Parathyroid adenoma (tissue), 2 donors: ENCODE measurements around the gene ARHGEF1.

Source experiments
- H2AFZ ChIP-seq: fragments of 300-600 bp; sonication (generic); one replicate; pipeline ENCODE4 v1.7.0; 2017; ENCODE audit warnings: antibody characterized with exemption, mild to moderate bottlenecking
- H3K27ac ChIP-seq: fragments of 300-600 bp; sonication (generic); one replicate; pipeline ENCODE4 v1.7.0; 2017
- H3K27me3 ChIP-seq: fragments of 300-600 bp; sonication (generic); one replicate; pipeline ENCODE4 v1.7.0; 2017; ENCODE audit warnings: low read length; ENCODE audit not compliant: control insufficient read depth, insufficient read depth
- H3K36me3 ChIP-seq: fragments of 300-600 bp; sonication (generic); one replicate; pipeline ENCODE4 v1.7.0; 2017; ENCODE audit warnings: low read length; ENCODE audit not compliant: control insufficient read depth, insufficient read depth
- H3K4me1 ChIP-seq: fragments of 300-600 bp; sonication (generic); one replicate; pipeline ENCODE4 v1.7.0; 2017; ENCODE audit warnings: control low read depth
- H3K4me2 ChIP-seq: fragments of 300-600 bp; sonication (generic); one replicate; pipeline ENCODE4 v1.7.0; 2017; ENCODE audit warnings: low read length
- H3K4me3 ChIP-seq: fragments of 300-600 bp; sonication (generic); one replicate; pipeline ENCODE4 v1.7.0; 2017; ENCODE audit warnings: low read depth, low read length
- H3K79me2 ChIP-seq: fragments of 300-600 bp; sonication (generic); one replicate; pipeline ENCODE4 v1.7.0; 2017; ENCODE audit warnings: control low read depth
- H3K9ac ChIP-seq: fragments of 300-600 bp; sonication (generic); one replicate; pipeline ENCODE4 v1.7.0; 2017; ENCODE audit warnings: mild to moderate bottlenecking
- H3K9me3 ChIP-seq: fragments of 300-600 bp; sonication (generic); one replicate; pipeline ENCODE4 v1.7.0; 2017; ENCODE audit warnings: low read length; ENCODE audit not compliant: control insufficient read depth
- CTCF ChIP-seq: fragments of 300-600 bp; sonication (generic); IDR thresholded peaks from one replicate; pipeline ENCODE4 v1.7.0; 2017; ENCODE audit warnings: antibody characterized with exemption, mild to moderate bottlenecking
- donor health status: primary hyperparathyroidism.

Gene ARHGEF1

GRCh38 chr19:41917676-41918075 is 34.7 kb downstream of the ARHGEF1 start:
- H3K4me3 ChIP-seq, result no peak overlapping the region
- no peak for TF ChIP-seq CTCF
- H2AFZ ChIP-seq, result no peak overlapping the region
- H3K9ac ChIP-seq, result no peak overlapping the region
- H3K4me1 ChIP-seq, result peaks cover 6% of the 10 kb centered on the region
- no peak overlapping the region for H3K4me2 ChIP-seq
- H3K27ac ChIP-seq, result no peak overlapping the region
- H3K36me3 ChIP-seq, result no peaks in the 10 kb centered on the region
- H3K79me2 ChIP-seq, result peaks cover 4% of the 10 kb centered on the region
- no peaks in the 10 kb centered on the region for H3K9me3 ChIP-seq
- peaks cover 5% of the 10 kb centered on the region for H3K27me3 ChIP-seq

GRCh38 chr19:41918095-41918494 is 35.1 kb downstream of the ARHGEF1 start:
- Histone ChIP-seq H3K4me3 (no peak overlapping the region), H3K27ac (no peak overlapping the region), H2AFZ (no peak overlapping the region), H3K36me3 (no peaks in the 10 kb centered on the region), H3K27me3 (peaks cover 5% of the 10 kb centered on the region), H3K79me2 (peaks cover 4% of the 10 kb centered on the region), H3K9me3 (no peaks in the 10 kb centered on the region), H3K4me1 (peaks cover 6% of the 10 kb centered on the region), H3K4me2 (no peak overlapping the region), H3K9ac (no peak overlapping the region)
- no peak for TF ChIP-seq CTCF

- no peak overlapping the region for H3K27ac ChIP-seq
- H2AFZ ChIP-seq, result no peak overlapping the region
- H3K9me3 ChIP-seq, result no peaks in the 10 kb centered on the region
- H3K79me2 ChIP-seq, result peaks cover 4% of the 10 kb centered on the region
- no peak for TF ChIP-seq CTCF
- H3K27me3 ChIP-seq, result peaks cover 5% of the 10 kb centered on the region
- no peak overlapping the region for H3K9ac ChIP-seq
- no peaks in the 10 kb centered on the region for H3K36me3 ChIP-seq
- no peak overlapping the region for H3K4me3 ChIP-seq
- peaks cover 6% of the 10 kb centered on the region for H3K4me1 ChIP-seq
- no peak overlapping the region for H3K4me2 ChIP-seq
These were observed 35.8 kb downstream of the ARHGEF1 start for GRCh38 chr19:41918653-41919244.

- TF ChIP-seq CTCF, result no peak
- Histone ChIP-seq H3K9me3 (no peaks in the 10 kb centered on the region), H3K9ac (no peak overlapping the region), H2AFZ (no peak overlapping the region), H3K27ac (no peak overlapping the region), H3K4me2 (no peak overlapping the region), H3K4me3 (no peak overlapping the region), H3K36me3 (no peaks in the 10 kb centered on the region), H3K4me1 (peaks cover 5% of the 10 kb centered on the region), H3K79me2 (peaks cover 4% of the 10 kb centered on the region), H3K27me3 (no peaks in the 10 kb centered on the region)
These were observed 37.1 kb downstream of the ARHGEF1 start for GRCh38 chr19:41919948-41920712.
